Erythroblast (primary cell): ENCODE results near the gene CXXC4.

Source experiments
- GATA1 ChIP-seq: IDR thresholded peaks from 2 replicates; pipeline ENCODE4 v1.6.1; 2011; ENCODE audit warnings: low read depth, mild to moderate bottlenecking, control low read depth, low read length, moderate library complexity
- POLR2A ChIP-seq: IDR thresholded peaks from 2 replicates; pipeline ENCODE4 v1.6.1; 2011; ENCODE audit warnings: mild to moderate bottlenecking, low read length

- TF ChIP-seq POLR2A: no peak
- no peak for TF ChIP-seq GATA1
Observed at GRCh38 chr4:104516884-104517283, 22.2 kb upstream of the CXXC4 start.
